ENCODE measurements around the gene GABRB1.

DNA sequence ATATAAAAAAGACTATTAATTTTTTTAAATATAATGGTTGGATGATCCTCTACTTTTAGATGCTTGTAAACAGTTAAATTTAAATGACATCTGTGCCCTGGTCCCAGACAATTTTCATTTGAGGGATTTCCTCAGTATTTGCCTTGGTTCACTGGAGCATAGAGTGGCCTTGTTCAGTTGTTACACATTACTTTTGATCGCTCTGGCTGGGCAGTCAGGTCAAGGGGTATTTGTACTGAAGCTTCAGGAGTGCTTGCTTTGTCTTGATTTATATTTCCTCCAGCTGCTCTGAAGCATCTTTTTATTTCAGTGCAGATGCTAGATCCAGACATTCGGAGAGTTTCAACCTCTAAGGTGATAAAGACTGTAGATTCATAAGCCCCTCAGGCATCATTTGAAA, 382.2 kb downstream of the GABRB1 start:
- TF ChIP-seq ZC3H10 (CRISPR knock-in tag; IDR thresholded peaks at IDR 0.05) = no peak
- TF ChIP-seq GLIS3 (CRISPR knock-in tag; IDR thresholded peaks at IDR 0.05) = no peak
- no peak for TF ChIP-seq ZNF8 (CRISPR knock-in tag; IDR thresholded peaks at IDR 0.05)
- TF ChIP-seq OSR1 (CRISPR knock-in tag; IDR thresholded peaks at IDR 0.05) = no peak
- TF ChIP-seq, protein P1, sequence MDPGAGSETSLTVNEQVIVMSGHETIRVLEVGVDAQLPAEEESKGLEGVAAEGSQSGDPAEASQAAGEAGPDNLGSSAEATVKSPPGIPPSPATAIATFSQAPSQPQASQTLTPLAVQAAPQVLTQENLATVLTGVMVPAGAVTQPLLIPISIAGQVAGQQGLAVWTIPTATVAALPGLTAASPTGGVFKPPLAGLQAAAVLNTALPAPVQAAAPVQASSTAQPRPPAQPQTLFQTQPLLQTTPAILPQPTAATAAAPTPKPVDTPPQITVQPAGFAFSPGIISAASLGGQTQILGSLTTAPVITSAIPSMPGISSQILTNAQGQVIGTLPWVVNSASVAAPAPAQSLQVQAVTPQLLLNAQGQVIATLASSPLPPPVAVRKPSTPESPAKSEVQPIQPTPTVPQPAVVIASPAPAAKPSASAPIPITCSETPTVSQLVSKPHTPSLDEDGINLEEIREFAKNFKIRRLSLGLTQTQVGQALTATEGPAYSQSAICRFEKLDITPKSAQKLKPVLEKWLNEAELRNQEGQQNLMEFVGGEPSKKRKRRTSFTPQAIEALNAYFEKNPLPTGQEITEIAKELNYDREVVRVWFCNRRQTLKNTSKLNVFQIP (CRISPR knock-in tag; IDR thresholded peaks at IDR 0.05; ENCODE audit: borderline replicate concordance, low read depth) = no peak
- TF ChIP-seq ZFP30 (CRISPR knock-in tag; IDR thresholded peaks at IDR 0.05) = no peak
- TF ChIP-seq TCF4 (CRISPR knock-in tag; IDR thresholded peaks at IDR 0.05; ENCODE audit: borderline replicate concordance) = no peak

Data from SK-N-SH treated with all-trans-retinoic acid at 6 μM for 48 hours (cell line).